ENCODE results near the gene AKAP13.

DNA sequence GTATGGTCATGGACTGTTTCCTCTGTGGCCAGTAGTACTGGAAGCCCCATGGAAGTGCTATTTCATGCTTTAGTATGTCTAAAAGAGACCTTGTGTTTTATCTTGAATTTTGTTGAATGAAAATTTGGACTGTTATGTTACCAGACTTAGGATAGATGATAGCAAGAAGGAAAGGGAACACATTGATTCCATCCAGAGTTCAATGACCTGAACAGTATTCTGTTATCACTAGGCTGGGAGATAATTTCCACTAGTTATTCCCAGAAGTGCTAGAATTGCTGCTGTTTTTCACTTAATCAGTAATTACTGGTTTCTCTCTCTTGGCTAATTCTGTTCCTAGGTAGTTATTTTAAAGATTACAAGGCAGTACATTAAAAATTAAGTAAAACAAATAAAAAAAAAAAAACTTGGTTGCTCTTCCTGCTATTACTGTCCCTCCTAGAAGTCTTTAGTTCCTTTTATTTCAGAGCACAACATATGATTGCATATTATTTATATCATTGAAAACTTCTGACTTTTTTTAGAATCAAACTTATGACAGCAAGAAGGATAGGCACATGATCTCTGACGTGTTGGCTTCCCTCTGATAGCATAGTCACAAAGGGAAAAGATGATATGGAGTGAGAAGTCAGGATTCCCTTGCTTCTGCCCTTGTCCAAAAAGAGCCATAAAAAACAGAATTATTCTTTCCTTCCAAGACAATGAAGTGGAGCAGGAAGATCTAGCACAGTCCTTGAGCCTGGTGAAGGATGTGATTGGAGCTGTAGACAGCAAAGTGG is 342.2 kb downstream of the AKAP13 start:
- TF ChIP-seq CTCF (IDR thresholded peaks at IDR 0.05) (no peak), POLR2A (IDR thresholded peaks at IDR 0.05) (no peak)

Data from esophagus squamous epithelium (tissue), 4 donors.